ENCODE data around the gene SLMAP. TPM values are rescaled to one million over a fixed set of nuclear protein-coding genes. Genes with fewer than 3 reads are reported as not detected.
A peak's percentile ranks its signal among the peaks of the same experiment; 100 is the strongest.

SLMAP gene
- total RNA-seq, 1 donor: 44.1 TPM

DNA sequence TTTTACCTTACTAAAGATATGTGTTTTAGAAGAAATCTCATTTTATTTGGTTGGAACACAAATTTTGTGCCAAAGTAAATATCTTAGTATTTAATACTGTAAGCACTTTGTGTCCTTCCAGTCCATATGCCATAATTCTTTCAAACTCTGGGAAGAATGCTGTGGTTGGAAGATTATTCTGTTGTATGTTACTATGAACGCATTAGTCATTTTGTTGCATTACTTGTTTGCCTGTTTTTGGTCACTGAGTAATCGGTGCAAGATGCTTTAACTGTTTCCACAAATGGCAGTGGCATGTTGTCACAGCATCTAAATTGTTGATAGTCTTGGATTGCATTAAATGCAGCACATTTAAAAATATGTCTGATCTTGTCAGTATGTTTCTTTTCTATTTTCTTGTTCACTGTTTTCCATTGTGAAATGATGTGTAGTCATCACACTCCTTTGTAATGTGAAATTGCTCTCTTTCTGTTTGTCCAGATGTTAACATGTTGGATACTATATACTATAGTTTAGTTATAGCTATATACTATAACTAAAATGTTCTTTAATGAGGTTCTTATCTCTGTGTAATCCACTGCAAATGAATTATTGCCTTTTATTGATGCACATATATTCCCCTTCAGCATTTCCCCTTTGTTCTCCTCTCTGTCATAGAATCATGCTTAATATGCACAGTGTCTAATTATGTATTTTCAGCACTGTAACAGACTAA, 162.2 kb downstream of the SLMAP start:
- peak; percentile 81 for DNase-seq (ENCODE audit: low read depth)
- TF ChIP-seq, protein P1, sequence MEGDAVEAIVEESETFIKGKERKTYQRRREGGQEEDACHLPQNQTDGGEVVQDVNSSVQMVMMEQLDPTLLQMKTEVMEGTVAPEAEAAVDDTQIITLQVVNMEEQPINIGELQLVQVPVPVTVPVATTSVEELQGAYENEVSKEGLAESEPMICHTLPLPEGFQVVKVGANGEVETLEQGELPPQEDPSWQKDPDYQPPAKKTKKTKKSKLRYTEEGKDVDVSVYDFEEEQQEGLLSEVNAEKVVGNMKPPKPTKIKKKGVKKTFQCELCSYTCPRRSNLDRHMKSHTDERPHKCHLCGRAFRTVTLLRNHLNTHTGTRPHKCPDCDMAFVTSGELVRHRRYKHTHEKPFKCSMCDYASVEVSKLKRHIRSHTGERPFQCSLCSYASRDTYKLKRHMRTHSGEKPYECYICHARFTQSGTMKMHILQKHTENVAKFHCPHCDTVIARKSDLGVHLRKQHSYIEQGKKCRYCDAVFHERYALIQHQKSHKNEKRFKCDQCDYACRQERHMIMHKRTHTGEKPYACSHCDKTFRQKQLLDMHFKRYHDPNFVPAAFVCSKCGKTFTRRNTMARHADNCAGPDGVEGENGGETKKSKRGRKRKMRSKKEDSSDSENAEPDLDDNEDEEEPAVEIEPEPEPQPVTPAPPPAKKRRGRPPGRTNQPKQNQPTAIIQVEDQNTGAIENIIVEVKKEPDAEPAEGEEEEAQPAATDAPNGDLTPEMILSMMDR (IDR thresholded peaks at IDR 0.05; ENCODE audit: insufficient read depth, low read length): no peak
- no peak overlapping the region for H3K4me3 ChIP-seq (ENCODE audit: low read depth, low read length)

DNA sequence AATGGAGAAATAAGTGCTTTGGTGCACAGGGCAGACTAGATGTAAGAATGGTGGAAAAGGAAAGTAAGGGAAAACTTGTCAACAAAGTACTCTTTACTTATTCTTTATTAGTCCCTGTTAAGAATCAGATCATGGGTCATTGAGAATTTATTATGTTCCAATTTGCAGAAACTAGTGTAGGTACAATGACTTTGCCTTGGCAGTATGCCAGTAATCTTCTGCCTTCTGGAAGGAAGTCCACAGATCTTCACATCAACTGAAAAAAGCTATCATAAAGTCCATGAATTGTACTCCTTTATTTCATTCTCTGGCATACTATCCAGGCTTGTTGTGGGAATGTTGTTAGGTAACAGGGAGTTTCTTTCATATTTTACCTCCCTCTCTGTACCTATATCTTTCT, 163.9 kb downstream of the SLMAP start:
- TF ChIP-seq, protein P1 (IDR thresholded peaks at IDR 0.05; ENCODE audit: insufficient read depth, low read length): no peak
- no peak for DNase-seq (ENCODE audit: low read depth)
- H3K4me3 ChIP-seq (ENCODE audit: low read depth, low read length): no peak overlapping the region

DNA sequence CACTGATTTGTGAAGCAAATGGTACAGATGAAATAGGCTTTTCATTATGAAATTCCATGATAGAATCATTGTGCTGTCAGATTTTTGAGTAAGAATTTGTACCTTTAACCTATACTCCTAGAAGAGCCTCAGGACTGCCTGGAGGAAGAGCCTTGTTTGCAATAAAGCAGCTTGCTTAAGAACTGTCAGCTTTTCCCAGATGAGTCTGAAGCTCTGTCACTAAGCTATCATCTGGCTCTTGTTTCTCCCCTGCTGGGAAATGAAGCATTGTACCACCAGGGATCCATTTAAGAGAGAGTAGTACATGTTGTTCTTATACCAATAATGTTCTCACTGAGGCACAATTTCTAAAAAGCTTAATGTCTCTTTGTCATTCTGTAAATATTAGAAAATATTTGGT, 167.0 kb downstream of the SLMAP start:
- DNase-seq (ENCODE audit: low read depth): no peak
- no peak overlapping the region for H3K4me3 ChIP-seq (ENCODE audit: low read depth, low read length)
- TF ChIP-seq, protein P1 (IDR thresholded peaks at IDR 0.05; ENCODE audit: insufficient read depth, low read length): no peak

DNA sequence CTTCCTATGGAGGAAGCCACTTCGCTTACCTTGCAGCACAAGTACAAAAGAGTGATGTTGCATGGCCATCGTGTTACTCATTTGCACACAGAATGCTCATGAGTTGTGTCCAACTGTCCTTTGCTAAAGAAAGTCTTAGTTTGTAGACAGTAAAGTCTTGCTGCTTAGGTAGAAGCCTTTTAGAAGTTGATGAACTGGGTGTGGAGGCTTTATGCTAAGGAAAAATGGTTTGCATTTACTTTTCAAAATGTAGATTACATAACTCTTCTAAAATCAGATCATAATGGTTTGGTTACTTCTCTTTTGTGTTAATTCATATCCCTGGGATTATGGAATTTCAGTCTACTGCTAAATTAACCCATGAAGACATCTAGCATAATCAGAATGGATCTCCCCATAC, 167.6 kb downstream of the SLMAP start:
- DNase-seq (ENCODE audit: low read depth): no peak
- H3K4me3 ChIP-seq (ENCODE audit: low read depth, low read length): no peak overlapping the region
- TF ChIP-seq, protein P1 (IDR thresholded peaks at IDR 0.05; ENCODE audit: insufficient read depth, low read length): no peak

DNA sequence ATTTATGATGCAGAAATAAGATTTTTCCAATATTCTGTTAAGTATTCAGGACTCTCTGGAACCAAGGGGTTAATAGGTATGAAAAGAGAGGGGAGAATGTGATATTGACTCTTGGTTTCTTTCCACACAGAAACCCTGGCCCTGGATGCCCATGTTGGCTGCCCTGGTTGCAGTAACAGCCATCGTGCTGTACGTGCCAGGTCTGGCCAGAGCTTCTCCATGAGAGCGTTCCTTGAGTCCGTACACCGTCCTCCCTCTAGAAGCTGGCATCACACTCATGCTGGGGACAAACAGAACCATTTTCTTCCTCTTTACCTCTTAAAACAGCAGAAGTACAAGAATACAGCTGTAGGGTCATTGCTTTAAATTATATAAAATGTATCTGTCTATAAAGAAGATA, 171.1 kb downstream of the SLMAP start:
- no peak for DNase-seq (ENCODE audit: low read depth)
- no peak overlapping the region for H3K4me3 ChIP-seq (ENCODE audit: low read depth, low read length)
- TF ChIP-seq, protein P1 (IDR thresholded peaks at IDR 0.05; ENCODE audit: insufficient read depth, low read length): no peak

DNA sequence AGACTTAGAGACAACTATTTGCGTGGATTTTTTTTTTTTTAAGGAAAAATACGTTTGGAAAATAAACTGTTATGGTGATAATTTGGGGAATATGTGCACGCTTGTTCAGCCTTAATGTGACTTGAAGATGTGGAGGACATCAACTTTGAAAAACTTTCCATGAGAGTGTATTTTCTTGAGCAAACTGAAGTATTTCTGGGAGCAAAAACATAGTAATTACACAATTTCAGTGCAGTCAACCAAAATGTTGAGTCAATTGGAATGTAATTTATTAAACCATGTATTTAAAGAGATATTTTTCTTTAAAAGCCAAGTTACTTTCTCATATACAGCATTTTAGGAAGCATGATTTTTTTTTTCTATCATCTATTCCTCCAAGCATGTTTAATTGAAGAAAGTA, 171.8 kb downstream of the SLMAP start:
- H3K4me3 ChIP-seq (ENCODE audit: low read depth, low read length): no peak overlapping the region
- peak; percentile 53 for DNase-seq (ENCODE audit: low read depth)
- TF ChIP-seq, protein P1 (IDR thresholded peaks at IDR 0.05; ENCODE audit: insufficient read depth, low read length): no peak

DNA sequence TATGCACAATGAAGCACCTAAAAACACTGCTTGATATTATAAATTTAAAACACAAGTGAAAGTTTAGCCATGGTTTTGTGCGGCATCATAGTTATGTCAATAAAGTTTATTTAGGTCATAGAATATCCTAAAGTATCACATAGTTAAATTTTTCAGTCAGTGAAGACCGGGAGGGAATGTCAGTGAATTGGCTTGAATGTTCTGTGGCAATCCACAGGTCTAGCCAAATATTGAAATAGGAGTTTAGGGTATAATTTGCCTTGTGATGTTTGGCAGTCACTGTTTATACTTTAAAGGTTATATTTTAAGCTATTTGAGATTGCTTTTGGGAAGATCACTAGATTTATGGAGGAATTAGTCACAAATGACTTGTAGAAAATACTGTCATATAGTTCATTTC, 172.4 kb downstream of the SLMAP start:
- H3K4me3 ChIP-seq (ENCODE audit: low read depth, low read length): no peak overlapping the region
- TF ChIP-seq, protein P1 (IDR thresholded peaks at IDR 0.05; ENCODE audit: insufficient read depth, low read length): no peak
- DNase-seq (ENCODE audit: low read depth): no peak
